IPS-NIHi7 (cell line): Measurements from ENCODE around the gene TMEM212.

Experiments used
- DNase-seq: peaks from one replicate; pipeline ENCODE4 v3.0.0; 2012; ENCODE audit warnings: mixed read lengths; ENCODE audit errors: extremely low spot score

TMEM212 gene

DNA sequence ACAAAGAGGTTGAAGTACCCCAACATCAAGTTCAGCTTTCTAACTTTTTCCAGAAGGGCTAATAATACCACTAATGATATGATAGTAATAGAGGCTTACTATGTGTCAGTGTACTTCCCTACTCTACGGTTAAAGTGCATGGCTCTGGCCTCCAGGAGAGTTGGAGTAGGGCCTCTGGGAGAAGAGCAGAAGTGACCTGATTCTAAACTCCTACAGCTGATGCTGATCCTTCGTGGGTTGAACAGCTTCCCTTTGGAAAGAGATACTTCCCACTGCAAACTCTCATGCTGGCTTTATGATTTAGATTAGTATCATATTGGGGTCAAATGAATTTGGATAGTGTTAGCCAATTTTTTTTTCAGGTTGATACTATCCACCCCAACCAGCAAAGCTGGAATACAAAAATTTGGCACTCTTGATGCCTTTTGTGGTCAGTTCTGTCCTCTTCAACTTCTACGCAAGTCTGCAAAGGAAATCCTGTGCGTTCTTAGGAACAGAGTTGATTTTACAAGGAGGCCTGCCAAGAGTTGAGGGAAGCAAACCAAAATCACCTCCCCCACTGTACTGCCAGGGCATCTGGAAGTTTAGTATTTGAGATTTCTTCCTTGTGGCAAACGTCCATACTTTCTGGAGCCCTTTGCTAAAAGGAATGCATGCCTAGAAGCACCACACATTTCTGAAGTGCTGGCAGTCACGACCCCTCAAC, 17.8 kb downstream of the TMEM212 start:
- no peak for DNase-seq

DNA sequence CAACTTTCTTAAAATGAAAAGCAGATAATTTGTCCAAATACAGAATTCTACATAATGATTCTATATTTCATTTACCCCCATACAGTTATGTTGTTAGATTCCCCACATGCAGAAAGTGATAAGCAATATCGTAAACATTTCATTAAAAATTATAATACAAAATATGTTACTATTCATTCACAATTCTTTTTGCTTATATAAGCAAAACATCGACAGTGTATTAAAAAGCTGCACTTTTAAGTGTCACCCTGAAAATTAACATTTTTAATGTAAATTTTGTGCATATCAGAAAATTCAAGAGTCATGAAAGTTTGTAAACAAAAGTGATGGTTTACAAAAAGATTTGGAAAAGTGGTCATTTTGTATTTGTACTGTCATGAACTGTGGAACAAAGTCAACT, 19.2 kb downstream of the TMEM212 start:
- no peak for DNase-seq

DNA sequence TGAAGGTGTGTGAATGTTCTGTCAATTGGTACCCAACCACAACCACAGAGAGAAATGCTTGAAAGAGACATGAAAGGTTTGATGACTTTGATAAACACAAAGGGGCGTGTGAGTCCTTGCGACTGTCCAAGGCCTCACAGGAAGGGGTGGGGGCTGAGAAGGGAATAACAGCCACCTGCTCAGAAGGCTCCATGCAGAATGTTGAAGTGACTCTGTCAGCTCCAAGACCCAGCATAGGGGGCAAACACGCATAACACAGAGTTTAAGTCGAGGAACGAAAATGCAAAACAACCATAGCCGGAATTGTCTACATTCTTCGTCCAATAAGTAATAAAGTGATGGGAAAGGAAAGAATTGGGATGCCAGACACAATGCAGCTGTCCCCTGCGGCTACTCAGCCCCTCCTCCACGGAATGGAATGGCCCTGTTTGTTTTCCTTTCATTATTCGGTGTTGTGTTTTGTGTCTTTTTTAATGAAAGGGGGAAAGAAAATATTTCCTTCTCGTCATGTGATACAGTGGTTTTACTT, 19.9 kb downstream of the TMEM212 start:
- DNase-seq, result no peak

DNA sequence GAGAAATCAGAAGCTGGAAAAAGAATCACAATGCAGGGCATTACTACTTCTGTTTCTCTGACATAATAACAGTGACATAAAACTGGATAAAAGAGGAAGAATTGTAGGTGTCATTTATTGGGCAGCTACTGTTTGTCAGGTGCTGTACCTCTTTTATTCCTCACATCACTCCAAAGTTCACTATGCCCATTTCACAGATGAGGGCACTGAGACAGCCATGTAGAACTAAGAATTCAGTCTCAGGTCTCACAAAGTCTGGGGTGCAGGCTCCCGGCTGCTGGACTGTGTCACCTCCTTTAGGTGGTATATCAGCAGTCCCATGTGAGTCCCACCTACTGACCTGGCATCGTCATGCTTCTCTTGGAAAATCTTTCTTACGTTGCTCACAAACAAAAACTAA, 20.8 kb downstream of the TMEM212 start:
- no peak for DNase-seq

DNA sequence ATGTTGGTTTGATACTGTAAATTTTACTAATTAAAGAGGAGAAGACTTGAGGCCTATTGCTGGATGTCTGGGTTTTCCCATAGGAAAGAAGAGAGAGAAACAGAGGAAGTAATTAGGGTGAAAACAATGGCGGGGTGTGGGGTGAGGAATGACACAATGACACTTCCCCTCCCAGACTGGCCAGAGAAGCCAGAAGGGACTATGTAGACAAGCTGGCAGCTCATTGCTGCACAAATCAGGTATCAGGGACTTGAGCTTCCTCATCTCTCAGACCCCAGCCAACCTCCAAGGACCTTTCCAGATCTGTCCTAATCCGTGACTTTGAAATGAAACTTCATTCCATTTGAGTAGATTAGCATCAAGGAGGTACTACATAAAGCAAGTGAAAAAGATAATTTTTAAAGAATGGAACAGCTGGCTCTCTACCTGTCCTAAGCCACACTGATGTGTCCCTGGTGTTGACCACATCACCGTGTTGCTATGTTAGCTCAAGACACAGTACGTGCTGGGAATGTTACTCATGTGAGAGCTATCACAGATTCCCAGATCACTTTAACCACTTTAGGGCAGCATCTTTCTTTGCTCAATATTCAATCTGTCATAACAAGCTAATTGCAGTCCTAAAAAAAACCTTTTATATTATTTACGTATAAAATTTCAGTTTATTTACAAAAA, 22.2 kb downstream of the TMEM212 start:
- no peak for DNase-seq

DNA sequence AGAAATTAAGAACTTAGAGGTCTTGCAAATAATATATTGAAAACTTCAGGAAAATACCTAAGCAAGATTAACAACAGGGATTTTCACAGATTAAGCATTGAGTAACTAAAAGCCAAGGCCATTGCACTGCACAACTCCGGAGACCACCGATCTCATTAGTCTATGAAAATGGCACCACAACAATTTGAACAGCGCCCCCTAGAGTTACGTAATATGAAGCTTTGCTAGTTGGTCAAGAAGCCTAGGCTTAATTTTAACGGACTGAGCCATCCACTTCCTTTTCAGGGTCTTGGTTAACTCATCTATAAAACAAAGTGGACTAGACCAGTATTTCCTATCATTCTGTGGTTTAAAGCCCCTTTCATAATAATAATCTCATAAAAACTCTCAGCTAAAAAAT, 24.8 kb downstream of the TMEM212 start:
- DNase-seq, result no peak

DNA sequence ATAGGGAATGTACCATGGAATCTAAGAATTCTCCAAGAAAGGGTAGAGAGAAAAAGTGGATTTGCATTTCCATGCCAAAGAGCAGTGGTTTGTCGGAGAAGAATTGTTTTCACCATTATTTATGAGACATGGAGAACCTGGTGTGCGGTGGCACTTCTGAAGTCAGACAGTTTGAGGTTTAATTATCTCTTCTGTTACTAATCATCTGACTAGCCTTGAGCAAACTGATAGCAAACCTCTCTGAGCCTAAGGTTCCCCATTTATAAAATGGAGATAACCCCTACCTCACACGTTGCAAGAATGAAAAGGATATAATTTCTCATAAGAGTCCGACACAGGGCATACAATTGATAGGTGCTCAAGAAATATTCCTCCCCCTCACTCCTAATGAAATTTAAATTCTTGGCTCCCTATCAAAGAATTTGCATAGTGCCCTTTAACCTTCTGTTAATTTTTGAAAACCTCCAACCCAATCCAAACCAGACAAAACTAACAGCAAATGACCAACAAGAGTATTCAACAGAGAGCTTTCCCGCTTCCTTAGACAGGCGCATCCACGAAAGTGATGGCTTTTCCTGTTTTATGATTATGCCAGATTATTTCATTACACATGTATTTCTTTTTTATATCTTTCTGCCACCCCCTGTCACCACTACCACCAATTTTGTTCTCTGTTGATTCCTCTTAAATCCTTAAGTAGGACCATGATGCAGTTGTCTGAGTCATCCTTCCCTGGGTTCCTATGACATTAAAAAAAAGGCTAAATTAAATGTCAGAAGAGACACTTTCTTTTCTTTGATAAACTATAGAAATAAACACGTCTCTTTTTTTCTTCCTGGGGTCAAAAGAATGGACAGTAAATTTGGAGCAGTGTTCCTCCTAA, 28.5 kb downstream of the TMEM212 start:
- no peak for DNase-seq

DNA sequence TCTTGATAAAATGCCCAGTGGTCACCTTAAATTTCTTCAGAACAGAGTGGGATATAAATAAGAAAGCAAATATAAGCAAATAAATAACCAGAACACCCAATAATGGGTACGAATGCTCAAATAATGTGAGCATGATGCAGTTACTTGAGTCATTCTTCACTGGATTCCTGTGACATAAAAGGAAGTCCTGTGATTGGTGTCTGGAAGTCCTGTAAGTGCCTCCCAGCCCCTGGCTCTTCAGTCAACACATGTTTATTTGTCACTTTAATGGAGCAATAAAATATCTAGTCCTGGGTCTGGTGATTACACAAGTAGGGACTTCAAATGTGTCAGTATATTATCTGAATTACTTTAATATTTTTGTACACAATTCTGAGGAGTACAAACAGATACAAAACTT, 30.4 kb downstream of the TMEM212 start:
- no peak for DNase-seq

DNA sequence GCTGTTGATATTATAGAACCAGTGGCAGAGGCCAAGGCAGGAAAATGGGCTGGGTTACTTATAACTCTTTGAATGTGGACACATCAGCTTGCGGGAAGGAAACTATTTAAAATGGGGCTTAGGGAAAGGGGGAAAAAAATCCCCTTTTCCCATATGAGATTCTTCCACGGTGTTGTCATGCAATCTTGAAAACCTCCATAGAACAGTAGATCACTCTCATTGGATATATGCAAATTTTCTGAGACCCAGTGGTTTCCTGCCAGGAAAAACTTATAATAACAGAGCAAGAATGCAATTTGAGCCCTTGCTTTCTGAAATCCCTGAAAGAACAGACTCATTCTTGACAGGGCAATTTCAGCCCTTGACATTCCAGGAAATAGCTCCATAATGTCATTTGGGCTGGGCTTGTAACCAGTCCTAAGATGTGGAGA, 31.1 kb downstream of the TMEM212 start:
- no peak for DNase-seq

DNA sequence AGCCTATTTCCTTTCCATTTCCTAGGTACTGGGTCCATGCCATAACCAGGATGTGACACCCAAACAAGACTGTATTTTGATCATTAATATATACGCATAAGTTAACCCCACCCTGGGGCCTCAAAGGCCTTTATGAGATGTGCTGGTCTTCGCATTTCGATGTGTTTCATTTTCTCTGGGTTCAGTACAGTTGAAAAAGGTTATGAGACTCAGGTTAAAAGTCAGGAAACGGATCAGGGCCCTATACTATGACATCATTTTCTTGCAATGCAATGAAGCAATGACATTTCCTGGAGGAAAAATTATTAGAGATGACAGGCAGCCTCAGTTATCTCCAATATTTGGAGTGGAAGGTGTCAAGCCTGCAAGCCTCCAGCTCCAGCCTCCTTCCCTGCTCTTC, 31.7 kb downstream of the TMEM212 start:
- DNase-seq, result no peak

DNA sequence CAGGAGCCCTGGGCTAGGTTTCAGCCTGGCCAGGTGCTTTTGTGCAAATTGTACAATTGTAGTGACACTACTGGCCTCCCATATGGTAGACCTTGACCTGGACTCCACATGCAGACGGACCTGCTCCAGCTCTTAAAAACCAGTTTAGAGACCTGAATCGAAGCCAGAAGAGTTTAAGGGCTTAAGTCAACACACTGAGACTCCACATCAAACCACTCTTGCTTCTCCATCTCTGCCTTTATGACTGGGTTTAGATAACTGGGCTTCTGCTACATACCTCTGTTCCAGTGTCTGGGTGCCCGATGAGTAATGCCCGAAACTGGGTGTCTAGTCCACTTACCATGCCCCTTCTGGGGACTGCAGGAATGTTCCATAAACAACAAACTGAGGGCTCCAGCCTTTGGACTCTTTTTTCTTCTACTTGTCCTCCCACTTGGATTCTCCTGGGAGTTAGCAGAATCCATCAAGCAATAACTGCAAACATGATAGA, 32.8 kb downstream of the TMEM212 start:
- DNase-seq, result no peak

DNA sequence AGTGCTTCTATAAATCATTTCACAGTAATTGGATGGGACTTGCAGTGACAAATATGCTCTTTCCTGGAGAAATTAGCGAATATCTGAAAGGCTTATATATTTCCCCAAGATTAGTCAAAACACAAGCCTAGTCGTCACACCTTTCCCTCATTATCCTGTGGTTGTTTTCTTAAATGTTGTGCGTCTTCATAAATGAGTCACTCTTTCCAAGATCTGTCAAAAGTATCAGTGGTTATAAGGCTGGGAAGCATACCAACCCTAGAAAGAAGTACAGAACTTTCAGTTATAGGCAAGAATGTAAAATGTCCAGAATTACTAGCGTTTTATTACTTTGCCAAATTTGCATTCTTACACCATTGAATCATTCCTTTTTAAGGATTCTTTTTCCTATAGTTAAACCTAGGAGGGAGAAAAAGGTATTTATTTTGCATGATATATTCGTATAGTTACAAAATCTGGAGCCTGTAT, 33.6 kb downstream of the TMEM212 start:
- DNase-seq, result no peak

DNA sequence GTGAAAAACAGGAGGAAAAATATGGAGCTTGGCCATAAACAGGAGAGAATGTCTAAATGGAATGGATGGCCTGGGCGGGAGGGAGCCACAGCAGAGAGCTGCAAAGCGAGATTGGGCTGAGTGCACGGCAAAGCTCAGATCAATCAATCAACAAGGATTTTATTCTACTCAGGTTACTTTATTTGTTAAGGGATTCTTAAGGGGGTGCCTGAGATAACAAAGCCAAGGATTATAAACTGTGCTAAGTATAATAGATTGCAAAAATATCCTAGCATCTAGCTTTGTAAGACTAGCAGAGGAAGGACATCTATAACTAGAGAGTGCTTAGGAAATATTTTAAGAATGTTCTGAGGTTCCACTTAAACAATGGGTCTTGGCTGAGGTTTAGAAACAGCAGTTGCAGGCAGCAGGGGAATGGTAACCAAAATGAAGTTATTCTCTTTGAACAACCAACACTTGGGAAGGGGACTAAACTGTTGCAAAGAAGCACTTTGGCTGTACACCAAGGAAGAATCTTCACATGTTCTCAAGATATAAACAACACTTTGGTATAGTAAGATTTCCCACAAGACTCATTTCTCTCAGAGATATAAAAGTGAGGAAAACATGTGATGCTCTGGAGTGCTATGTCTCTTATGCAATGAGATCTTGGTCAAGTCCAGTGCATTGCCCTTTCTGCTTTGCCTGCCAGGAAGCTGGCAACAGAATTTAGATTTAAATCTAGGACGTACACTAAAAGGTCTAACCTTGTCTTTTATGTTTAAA, 35.5 kb downstream of the TMEM212 start:
- no peak for DNase-seq

DNA sequence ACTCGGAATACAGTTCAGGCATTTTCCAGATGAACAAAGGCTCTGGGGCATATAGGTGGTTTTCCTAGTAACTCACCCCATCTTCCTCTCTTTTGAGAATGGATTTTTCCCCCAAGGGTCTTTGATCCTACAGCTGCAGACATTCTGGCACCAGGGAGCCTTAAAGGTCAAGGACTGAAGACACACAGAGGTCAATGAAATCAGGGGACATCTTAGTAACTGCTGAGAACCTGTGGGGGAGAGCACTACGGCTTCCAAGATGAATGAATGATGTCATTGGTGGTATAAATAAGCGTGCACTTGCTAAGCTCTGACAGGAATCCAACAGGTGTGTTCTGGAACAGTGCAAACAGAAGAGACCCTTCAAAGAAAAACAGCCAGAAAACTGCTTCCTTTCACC, 36.3 kb downstream of the TMEM212 start:
- DNase-seq, result no peak

DNA sequence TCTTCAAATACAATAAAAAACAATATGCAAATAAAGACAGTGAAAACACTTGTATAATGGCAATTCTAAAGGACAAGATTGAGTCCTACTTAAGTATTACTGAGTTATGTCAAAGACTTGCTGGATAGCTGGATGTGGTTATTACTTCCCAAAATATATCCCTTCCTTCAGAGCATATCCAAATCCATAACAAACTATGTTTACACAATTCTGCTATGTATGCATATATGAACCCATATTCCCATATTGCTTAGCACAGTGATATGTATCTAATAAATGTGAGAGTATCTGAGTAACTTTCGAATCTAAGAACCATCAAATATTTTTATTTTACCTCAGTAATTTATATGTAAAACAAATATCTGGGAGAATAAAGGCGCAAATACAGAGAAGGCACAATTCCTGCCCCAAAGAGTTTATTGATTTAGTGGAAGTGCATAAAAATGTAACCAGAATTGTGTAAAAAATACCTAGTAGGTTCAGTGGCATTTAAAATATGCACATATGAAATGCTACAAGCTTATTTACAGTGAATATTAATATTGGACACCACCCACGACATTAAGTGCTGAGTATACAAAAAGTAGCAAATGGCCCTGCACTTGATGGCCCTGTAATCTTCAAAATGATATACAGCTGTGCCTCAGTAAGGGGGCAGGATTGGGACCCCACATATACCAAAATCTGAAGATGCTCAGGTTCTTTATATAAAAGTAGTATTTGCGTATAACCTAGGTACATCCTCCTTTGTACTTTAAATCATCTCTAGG, 37.1 kb downstream of the TMEM212 start:
- no peak for DNase-seq

DNA sequence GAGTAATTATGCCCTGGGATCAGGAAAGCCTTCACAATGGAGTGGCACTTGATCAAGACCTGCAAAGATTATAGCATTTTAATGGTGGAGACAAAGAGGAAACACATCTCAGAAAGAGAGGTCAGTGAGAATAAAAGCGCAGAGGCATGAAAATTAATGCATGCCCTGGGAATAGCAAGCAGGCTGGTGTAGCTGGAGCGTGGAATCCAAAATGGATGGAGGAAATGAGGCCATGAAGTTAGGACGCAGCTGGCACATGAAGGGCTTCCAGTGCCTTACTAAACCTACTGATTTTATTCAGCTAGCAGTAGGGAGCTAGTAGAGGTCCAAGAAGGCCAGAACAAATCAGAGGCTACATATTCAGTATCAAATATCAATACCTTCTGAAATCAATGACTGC, 38.1 kb downstream of the TMEM212 start:
- DNase-seq, result no peak

DNA sequence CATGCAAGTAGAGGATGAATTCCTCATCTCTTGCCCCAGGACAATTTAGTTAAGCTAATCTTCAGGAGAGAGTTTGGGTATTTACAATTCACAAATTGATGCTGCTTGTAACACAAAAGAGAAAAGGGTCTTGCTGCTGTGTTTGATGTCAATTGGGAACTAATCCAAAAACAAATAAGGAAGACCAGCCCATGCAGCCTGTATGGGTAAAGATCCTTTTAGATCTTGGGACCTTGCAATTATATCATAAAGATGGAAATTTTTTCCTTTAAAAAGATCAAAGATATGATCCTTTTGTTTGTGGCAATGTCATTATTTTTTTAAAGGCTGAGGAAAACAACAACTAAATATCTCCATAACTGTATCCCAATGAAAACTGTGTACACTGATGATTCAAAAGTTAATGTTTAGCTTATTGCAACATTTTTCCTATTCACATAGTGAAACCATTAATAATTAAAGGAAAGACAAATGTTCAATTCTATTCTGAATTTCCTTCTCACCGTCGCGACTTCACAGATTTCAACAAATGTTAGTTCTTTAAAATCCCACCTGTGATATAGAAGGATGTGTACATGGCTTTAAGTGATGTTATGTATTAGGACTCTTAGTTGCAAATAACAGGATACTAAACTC, 40.2 kb downstream of the TMEM212 start:
- DNase-seq, result no peak

DNA sequence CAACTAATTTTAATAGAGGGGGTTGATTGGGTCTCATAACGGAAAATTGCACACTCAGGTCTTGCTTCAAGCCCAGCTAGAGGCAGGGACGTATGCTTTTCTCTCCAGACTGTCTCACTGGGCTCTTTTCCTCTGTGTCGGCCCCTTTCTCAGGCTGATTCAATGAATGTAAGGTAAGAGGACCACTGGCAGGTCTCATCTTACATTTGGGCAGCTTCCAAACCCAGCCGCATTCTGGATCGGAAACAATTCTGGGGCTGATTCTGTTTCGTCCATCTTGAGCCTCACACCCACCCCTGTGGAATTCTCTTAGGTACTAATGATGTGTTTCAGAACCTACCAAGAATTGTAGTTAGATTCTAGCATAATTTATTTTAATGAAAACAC, 40.7 kb downstream of the TMEM212 start:
- DNase-seq, result no peak

DNA sequence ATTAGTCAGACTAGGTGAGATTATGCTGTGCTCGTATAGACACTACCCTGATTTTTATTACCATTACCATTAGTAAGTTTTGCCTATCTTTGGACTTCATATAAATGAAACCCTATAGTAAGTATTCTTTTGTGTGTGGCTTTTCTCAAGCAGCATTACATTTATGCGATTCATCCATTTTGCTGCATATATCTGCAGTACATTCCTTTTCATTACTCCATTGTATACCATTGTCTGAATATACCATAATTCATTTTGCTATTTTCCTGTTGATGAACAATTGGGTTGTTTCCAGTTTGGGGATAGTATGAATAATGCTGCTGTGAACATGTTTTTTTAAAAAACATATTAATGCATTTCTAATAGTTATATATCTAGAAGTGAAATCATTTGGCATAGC, 45.3 kb downstream of the TMEM212 start:
- no peak for DNase-seq

DNA sequence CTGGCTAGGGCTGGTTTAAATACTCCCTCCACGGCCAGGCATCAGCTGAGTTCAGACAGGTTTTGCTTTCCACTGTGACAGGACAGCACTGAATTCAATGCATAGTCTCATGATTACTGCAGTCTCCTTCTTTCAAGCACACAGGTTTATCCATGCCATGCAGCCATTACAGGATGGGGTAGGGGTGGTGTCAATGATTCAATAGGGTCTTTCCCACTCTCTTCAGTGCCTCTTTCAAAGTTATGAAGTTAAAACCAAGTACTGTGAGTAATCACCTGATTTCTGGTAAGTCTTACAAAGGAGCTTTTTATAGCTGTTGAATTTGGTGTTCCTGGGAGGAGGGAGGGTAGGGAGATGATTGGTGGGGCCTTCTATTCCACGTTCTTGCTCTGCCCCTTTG, 47.2 kb downstream of the TMEM212 start:
- no peak for DNase-seq
